Activated CD4-positive, alpha-beta T cell treated with anti-CD3 and anti-CD28 coated beads for 36 hours (primary cell): Measurements from ENCODE around the gene NUP43. TPM values are rescaled to one million over a fixed set of nuclear protein-coding genes. Genes with fewer than 3 reads are reported as not detected.
A peak's percentile ranks its signal among the peaks of the same experiment; 100 is the strongest.
"Not testable (repeated sequence)": the region's sequence is repeated elsewhere in the genome, so short reads cannot be mapped to it uniquely, and the experiment has no call there.

Experiments used
- ATAC-seq: fragments of 200-7000 bp; cut with Tn5 transposase; one replicate; pipeline ENCODE4 v1.10.0; 2021; ENCODE audit warnings: mild to moderate bottlenecking, moderate library complexity
- CTCF ChIA-PET: fragments of 350-600 bp; sonication (Branson Sonifier 250); formaldehyde crosslinking; loops from one replicate; lab custom pipeline; 2021; ENCODE audit warnings: antibody characterized with exemption; lab: Charles Lee
- POLR2A ChIA-PET: fragments of 350-600 bp; sonication (Branson Sonifier 250); formaldehyde crosslinking; loops from one replicate; lab custom pipeline; 2021; ENCODE audit warnings: antibody characterized with exemption, inconsistent platforms; lab: Charles Lee
- DNase-seq: peaks from one replicate; pipeline ENCODE4 v3.0.0-alpha.2; 2020
- H3K27ac Mint-ChIP-seq: one replicate; pipeline ENCODE4 v1.8.0; 2021; ENCODE audit warnings: mixed read lengths
- H3K27me3 Mint-ChIP-seq: one replicate; pipeline ENCODE4 v1.8.0; 2021; ENCODE audit warnings: mixed read lengths
- H3K36me3 Mint-ChIP-seq: one replicate; pipeline ENCODE4 v1.8.0; 2021; ENCODE audit warnings: low read depth, mixed read lengths
- H3K4me1 Mint-ChIP-seq: one replicate; pipeline ENCODE4 v1.8.0; 2021; ENCODE audit warnings: mixed read lengths
- H3K4me3 Mint-ChIP-seq: one replicate; pipeline ENCODE4 v1.8.0; 2021; ENCODE audit warnings: mild to moderate bottlenecking, moderate library complexity, mixed read lengths
- H3K9me3 Mint-ChIP-seq: one replicate; pipeline ENCODE4 v1.8.0; 2021; ENCODE audit warnings: low read depth, mixed read lengths
- intact Hi-C, 2 experiments: fragments of 100-400 bp; cut with DNase I in 1 of 2; cut with micrococcal nuclease in 1 of 2; formaldehyde crosslinking; loops; one replicate each; pipeline versions ENCODE4 v1.14.2 to v1.15.1; 2022 to 2024; cut with DNase I, micrococcal nuclease
- total RNA-seq, 2 experiments: library from RNA; stranded (reverse); gene quantifications; one replicate each; pipeline ENCODE4 v1.2.3, GENCODE V29; 2021

The NUP43 gene
- total RNA-seq, 2 experiments from 2014 or later: 80.5 to 89.4 TPM

DNA sequence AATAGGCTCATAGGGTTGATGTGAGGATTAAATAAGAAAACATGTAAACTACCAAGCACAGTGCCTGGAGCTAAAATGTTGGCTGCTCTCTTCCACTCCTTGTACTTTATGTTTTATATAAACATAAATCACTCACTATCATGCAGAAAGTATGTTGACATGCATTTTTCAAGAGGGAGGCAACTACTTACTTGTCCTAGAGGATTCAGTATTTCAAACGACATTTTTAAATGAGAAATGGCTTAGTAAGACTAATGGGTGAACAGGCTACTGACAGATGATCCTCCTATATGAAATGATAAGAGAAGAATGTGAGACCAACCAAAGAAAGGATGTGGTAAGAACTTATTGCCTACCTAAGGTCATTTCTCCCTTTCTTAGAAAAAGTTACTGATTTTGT, 49.4 kb downstream of the NUP43 start:
- POLR2A ChIA-PET: no interaction called here
- CTCF ChIA-PET: interaction anchor here (0.6 kb wide), 1 partner anchor 90 kb away, joined by 3 read pairs; no protein-coding TSS in a partner anchor
- no peak for DNase-seq
- H3K36me3 Mint-ChIP-seq: peaks cover 19% of the 10 kb centered on the region
- H3K9me3 Mint-ChIP-seq: no peaks in the 10 kb centered on the region
- peaks cover 11% of the 10 kb centered on the region for H3K4me1 Mint-ChIP-seq
- no peak overlapping the region for H3K27ac Mint-ChIP-seq
- H3K27me3 Mint-ChIP-seq: no peaks in the 10 kb centered on the region
- intact Hi-C loops: no loop called here
- no peak overlapping the region for H3K4me3 Mint-ChIP-seq
- no peak for ATAC-seq

DNA sequence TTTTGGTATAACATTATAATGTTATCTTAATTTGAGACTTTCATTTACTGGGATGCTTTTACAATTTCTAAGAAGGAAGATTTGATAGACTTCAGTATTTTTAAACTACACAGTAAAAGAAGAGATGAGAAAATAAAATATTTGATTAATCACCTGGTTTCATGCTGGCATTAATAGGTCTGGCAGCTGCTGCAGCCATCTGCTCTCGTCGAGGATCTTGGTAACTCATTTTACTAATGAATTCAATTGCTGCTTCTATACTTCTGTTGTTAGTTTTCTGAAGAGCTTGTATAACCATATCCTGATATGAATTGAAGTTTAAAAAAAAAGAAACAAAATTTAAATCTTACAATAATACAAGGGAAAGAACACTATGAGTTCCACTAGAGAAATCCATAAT, 51.4 kb downstream of the NUP43 start:
- Mint-ChIP-seq H3K4me1 (peaks cover 8% of the 10 kb centered on the region), H3K4me3 (no peak overlapping the region), H3K9me3 (no peaks in the 10 kb centered on the region), H3K27ac (no peak overlapping the region), H3K27me3 (no peaks in the 10 kb centered on the region), H3K36me3 (peaks cover 19% of the 10 kb centered on the region)
- ATAC-seq (no peak), DNase-seq (no peak)
- intact Hi-C loops: no loop called here
- CTCF ChIA-PET: interaction anchor here (0.6 to 1.0 kb wide), 3 partner anchors 17 to 1372 kb away, joined by 3 read pairs; no protein-coding TSS in a partner anchor
- POLR2A ChIA-PET: no interaction called here

DNA sequence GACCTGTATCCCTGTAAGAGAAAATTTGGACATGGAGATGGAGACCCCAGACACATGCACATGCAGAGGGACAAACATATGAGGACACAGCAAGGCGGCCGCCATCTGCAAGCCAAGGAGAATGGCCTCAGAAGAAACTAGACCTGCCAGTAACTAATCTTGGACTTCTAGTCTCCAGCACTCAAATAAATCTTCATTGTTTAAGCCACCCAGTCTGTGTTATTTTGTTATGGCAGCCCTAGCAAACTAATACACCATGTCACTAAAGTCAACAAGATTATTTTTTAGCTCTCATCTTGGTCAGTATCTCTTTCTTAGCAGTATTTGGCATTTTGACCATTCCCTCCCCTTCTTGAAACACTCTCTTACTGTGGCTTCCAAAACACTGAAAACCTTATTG, 55.1 kb downstream of the NUP43 start:
- intact Hi-C loops: no loop called here
- Mint-ChIP-seq H3K4me3 (no peak overlapping the region), H3K4me1 (peaks cover 23% of the 10 kb centered on the region), H3K36me3 (peaks cover 24% of the 10 kb centered on the region), H3K27me3 (no peaks in the 10 kb centered on the region), H3K27ac (no peak overlapping the region), H3K9me3 (no peaks in the 10 kb centered on the region)
- DNase-seq (no peak), ATAC-seq (no peak)
- ChIA-PET CTCF (no interaction called here), POLR2A (no interaction called here)

DNA sequence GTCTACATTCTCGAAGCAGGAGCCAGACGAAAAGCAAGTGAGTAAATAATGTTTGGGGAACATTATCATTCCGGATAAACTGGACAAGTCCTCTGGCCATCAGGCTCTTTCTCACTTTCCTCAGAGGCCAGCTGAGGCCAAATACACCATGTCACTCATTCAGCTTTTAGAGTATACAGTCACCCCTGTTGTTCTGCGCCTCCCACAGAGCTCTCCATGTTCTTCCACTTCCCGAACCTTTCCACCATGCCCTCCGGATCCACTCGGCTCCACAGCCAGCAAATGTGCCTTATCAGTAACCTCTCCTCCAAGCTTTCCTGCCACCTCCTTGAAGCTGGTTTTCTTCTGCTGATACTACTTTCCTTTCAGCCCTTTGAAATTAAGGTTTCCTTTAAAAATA, 60.1 kb downstream of the NUP43 start:
- Mint-ChIP-seq H3K4me1 (peaks cover 28% of the 10 kb centered on the region), H3K27ac (peak overlapping the region; percentile 5), H3K4me3 (no peak overlapping the region), H3K36me3 (peaks cover 26% of the 10 kb centered on the region), H3K9me3 (no peaks in the 10 kb centered on the region), H3K27me3 (no peaks in the 10 kb centered on the region)
- intact Hi-C loops: loop anchor here (1.0 to 2.0 kb wide), 2 partner anchors 31 to 120 kb away; partner anchors contain the start of gene GINM1 (in 1 of the 2)
- ATAC-seq (no peak), DNase-seq (no peak)
- ChIA-PET CTCF (interaction anchor here (0.9 to 2.1 kb wide), 4 partner anchors 13 to 126 kb away, joined by 3 to 5 read pairs (median 4); no protein-coding TSS in a partner anchor), POLR2A (interaction anchor here (0.6 kb wide), 1 partner anchor 181 kb away, joined by 3 read pairs; no protein-coding TSS in a partner anchor)

DNA sequence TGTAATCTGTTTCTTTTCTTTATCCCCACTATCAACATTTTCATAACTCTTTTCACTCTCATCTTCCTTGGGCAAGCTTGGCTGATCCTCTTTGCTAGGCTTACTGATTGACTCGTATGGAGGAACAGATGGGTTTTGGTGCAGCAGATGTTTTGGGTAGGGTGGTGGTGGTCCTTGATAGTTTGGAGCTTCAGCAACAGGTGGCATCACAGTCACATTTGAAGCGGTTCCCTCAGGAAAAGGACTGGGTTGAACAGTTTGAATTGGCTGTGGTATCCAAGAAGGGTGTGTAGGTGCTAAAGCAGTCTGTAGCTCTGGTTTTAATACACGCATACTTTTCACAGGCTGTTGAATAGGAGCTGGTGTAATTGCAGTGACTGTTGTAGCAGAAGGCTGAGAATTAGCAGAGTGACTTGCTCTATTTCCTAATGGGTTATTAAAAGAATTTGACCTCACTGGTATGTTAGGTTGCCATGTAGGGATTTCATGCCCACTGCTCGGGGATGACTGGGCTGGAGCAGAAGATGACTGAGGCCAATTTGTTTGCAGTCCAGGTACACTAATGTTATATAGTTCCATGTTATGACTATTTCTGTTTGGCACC, 63.0 kb downstream of the NUP43 start:
- DNase-seq: no peak
- CTCF ChIA-PET: interaction anchor here (0.8 to 1.0 kb wide), 2 partner anchors 34 to 123 kb away, joined by 3 read pairs; no protein-coding TSS in a partner anchor
- Mint-ChIP-seq H3K27ac (no peak overlapping the region), H3K36me3 (peaks cover 23% of the 10 kb centered on the region), H3K4me3 (no peak overlapping the region), H3K4me1 (peaks cover 25% of the 10 kb centered on the region), H3K27me3 (no peaks in the 10 kb centered on the region), H3K9me3 (no peaks in the 10 kb centered on the region)
- POLR2A ChIA-PET: no interaction called here
- intact Hi-C loops: no loop called here
- no peak for ATAC-seq

DNA sequence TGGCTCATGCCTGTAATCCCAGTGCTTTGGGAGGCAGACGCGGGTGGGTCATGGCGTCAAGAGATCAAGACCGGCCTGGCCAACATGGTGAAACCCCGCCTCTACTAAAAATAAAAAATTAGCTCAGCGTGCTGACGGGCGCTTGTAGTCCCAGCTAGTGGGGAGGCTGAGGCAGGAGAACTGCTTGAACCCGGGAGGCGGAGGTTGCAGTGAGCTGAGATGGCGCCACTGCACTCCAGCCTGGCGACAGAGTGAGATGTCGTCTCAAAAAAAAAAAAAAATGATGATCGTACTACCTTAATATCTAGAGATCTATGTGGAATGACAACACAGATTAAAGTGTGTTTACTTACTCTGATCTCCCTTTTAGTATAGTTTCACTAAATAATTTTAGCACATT, 64.5 kb downstream of the NUP43 start:
- H3K9me3 Mint-ChIP-seq, DNase-seq, ATAC-seq, H3K27me3 Mint-ChIP-seq, intact Hi-C loops, H3K27ac Mint-ChIP-seq, H3K4me3 Mint-ChIP-seq, POLR2A ChIA-PET, CTCF ChIA-PET: not testable (repeated sequence)
- H3K36me3 Mint-ChIP-seq: peaks cover 29% of the 10 kb centered on the region
- H3K4me1 Mint-ChIP-seq: peaks cover 16% of the 10 kb centered on the region

DNA sequence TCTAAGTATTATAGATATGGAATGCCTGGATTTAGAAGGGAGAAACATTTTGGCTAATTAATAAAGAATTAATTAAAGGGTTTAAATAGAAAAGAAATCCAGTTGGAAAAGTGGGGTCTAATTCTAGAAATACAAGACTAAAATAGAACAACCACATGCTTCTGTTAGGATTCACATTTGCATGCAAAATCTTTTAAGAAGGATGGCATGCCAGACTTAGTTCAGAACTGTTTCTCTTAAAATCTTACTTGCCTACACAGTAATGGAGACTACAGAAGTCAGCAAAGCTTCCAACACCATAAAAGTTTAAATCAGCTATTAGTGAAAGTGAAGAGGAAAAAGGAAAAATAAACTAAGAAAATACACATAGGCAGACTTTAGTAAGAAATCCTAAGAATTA, 65.1 kb downstream of the NUP43 start:
- Mint-ChIP-seq H3K9me3 (no peaks in the 10 kb centered on the region), H3K4me3 (no peak overlapping the region), H3K27me3 (no peaks in the 10 kb centered on the region), H3K27ac (no peak overlapping the region), H3K36me3 (peaks cover 29% of the 10 kb centered on the region), H3K4me1 (peaks cover 10% of the 10 kb centered on the region)
- POLR2A ChIA-PET: no interaction called here
- ATAC-seq (no peak), DNase-seq (no peak)
- intact Hi-C loops: no loop called here
- CTCF ChIA-PET: interaction anchor here (1.3 kb wide), 1 partner anchor 11 kb away, joined by 3 read pairs; no protein-coding TSS in a partner anchor

DNA sequence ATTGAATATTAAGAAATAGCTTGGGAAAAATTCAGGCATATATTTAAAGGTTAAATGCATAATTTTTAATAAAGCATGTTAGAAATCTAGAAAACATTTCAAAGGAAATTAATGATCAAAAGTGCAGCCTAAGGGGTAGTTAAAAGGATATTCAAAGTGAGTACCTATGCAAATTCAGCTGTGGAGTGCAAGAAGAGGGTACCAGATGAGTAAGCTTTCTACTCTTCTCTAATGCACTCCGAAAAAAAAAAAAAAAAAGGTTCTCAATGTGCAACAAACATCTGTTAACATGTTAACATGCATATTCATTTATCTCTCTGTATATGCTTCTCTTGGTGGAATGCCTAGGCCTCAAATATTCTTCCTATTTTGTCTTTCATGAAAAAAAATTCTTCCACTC, 65.8 kb downstream of the NUP43 start:
- no peak for DNase-seq
- Mint-ChIP-seq H3K9me3 (no peaks in the 10 kb centered on the region), H3K27me3 (no peaks in the 10 kb centered on the region), H3K4me1 (peaks cover 6% of the 10 kb centered on the region), H3K36me3 (peaks cover 31% of the 10 kb centered on the region), H3K4me3 (no peak overlapping the region), H3K27ac (no peak overlapping the region)
- CTCF ChIA-PET: interaction anchor here (1.3 kb wide), 1 partner anchor 12 kb away, joined by 3 read pairs; no protein-coding TSS in a partner anchor
- ATAC-seq: peak; percentile 39
- POLR2A ChIA-PET: no interaction called here
- intact Hi-C loops: no loop called here

Other genes starting within 250 kb of the NUP43 start
- 10 to 100 TPM; 22.6 to 26.8 TPM for gene PPIL4, start 200.5 kb downstream of the NUP43 start, total RNA-seq
- gene GINM1, start 180.2 kb downstream of the NUP43 start, total RNA-seq: 10 to 100 TPM; 15.9 to 17.3 TPM
- 10 to 100 TPM; 18.1 to 21.6 TPM for gene KATNA1, start 97.8 kb downstream of the NUP43 start, total RNA-seq
- 10 to 100 TPM; 21.2 to 23.5 TPM for gene LATS1, start 28.4 kb downstream of the NUP43 start, total RNA-seq
- gene PCMT1, start 3.2 kb upstream of the NUP43 start, total RNA-seq: 10 to 100 TPM; 90.1 to 91.3 TPM
- 1 to 10 TPM; 5.1 TPM for gene LRP11, start 117.8 kb upstream of the NUP43 start, total RNA-seq
- gene RAET1E, start 151.6 kb upstream of the NUP43 start, total RNA-seq: not detected
- gene RAET1G, start 176.6 kb upstream of the NUP43 start, total RNA-seq: not detected
- under 1 TPM; 0.32 to 0.43 TPM for gene ULBP2, start 195.5 kb upstream of the NUP43 start, total RNA-seq
- 1 to 10 TPM; 2.7 to 5.0 TPM for gene ULBP1, start 217.4 kb upstream of the NUP43 start, total RNA-seq